Measurements from ENCODE around the gene MTRF1.

DNA sequence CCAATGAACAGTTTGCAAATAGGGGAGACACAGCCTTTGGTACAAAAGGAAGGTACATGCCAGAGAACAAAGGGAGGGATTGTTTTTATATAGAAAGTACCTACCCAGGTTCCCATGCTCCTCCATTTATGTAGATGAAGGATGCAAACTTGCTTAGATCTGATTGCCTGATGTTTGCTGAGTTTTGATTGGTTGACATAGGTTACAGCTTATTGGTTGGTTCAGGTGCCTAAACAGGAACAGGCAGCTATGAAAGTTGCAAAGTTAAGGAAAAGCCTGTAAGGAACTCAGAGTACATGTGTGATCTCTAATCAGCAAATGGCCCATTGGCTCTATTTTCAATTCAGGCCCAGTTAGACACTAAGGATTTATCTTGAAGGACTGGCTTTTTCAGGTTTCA is 41.2 kb upstream of the MTRF1 start:
- TF ChIP-seq, protein P1, sequence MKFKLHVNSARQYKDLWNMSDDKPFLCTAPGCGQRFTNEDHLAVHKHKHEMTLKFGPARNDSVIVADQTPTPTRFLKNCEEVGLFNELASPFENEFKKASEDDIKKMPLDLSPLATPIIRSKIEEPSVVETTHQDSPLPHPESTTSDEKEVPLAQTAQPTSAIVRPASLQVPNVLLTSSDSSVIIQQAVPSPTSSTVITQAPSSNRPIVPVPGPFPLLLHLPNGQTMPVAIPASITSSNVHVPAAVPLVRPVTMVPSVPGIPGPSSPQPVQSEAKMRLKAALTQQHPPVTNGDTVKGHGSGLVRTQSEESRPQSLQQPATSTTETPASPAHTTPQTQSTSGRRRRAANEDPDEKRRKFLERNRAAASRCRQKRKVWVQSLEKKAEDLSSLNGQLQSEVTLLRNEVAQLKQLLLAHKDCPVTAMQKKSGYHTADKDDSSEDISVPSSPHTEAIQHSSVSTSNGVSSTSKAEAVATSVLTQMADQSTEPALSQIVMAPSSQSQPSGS (CRISPR knock-in tag; IDR thresholded peaks at IDR 0.05) = no peak
- TF ChIP-seq POLR2AphosphoS5 (IDR thresholded peaks at IDR 0.05; ENCODE audit: control insufficient read depth, insufficient read depth, low read depth, low read length) = no peak
- TF ChIP-seq, protein P2, sequence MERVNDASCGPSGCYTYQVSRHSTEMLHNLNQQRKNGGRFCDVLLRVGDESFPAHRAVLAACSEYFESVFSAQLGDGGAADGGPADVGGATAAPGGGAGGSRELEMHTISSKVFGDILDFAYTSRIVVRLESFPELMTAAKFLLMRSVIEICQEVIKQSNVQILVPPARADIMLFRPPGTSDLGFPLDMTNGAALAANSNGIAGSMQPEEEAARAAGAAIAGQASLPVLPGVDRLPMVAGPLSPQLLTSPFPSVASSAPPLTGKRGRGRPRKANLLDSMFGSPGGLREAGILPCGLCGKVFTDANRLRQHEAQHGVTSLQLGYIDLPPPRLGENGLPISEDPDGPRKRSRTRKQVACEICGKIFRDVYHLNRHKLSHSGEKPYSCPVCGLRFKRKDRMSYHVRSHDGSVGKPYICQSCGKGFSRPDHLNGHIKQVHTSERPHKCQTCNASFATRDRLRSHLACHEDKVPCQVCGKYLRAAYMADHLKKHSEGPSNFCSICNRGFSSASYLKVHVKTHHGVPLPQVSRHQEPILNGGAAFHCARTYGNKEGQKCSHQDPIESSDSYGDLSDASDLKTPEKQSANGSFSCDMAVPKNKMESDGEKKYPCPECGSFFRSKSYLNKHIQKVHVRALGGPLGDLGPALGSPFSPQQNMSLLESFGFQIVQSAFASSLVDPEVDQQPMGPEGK (CRISPR knock-in tag; IDR thresholded peaks at IDR 0.05; ENCODE audit: borderline replicate concordance) = no peak
- TF ChIP-seq MTA3 (IDR thresholded peaks at IDR 0.05; ENCODE audit: borderline replicate concordance) = no peak
- no peak for TF ChIP-seq RNF2 (IDR thresholded peaks at IDR 0.05)
- TF ChIP-seq ZBTB1 (CRISPR knock-in tag; IDR thresholded peaks at IDR 0.05; ENCODE audit: borderline replicate concordance, low read depth) = no peak
- no peak for TF ChIP-seq TAF1 (IDR thresholded peaks at IDR 0.05; ENCODE audit: control insufficient read depth, extremely low read depth, insufficient read depth, low read length, severe bottlenecking)
- TF ChIP-seq, protein P3, sequence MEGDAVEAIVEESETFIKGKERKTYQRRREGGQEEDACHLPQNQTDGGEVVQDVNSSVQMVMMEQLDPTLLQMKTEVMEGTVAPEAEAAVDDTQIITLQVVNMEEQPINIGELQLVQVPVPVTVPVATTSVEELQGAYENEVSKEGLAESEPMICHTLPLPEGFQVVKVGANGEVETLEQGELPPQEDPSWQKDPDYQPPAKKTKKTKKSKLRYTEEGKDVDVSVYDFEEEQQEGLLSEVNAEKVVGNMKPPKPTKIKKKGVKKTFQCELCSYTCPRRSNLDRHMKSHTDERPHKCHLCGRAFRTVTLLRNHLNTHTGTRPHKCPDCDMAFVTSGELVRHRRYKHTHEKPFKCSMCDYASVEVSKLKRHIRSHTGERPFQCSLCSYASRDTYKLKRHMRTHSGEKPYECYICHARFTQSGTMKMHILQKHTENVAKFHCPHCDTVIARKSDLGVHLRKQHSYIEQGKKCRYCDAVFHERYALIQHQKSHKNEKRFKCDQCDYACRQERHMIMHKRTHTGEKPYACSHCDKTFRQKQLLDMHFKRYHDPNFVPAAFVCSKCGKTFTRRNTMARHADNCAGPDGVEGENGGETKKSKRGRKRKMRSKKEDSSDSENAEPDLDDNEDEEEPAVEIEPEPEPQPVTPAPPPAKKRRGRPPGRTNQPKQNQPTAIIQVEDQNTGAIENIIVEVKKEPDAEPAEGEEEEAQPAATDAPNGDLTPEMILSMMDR (IDR thresholded peaks at IDR 0.05 in 2 of 3, conservative IDR thresholded peaks at IDR 0.05 in 1 of 3; ENCODE audit: insufficient read depth in 2 of 3, low read depth in 1 of 3, low read length in 3 of 3) = no peak
- TF ChIP-seq POLR2A (conservative IDR thresholded peaks at IDR 0.05) = no peak
